Mesendoderm (in vitro differentiated cells): ENCODE data around the gene TBCCD1.
"Not testable (repeated sequence)": the region's sequence is repeated elsewhere in the genome, so short reads cannot be mapped to it uniquely, and the experiment has no call there.

Experiments used
- DNase-seq: peaks from one replicate; pipeline ENCODE4 v3.0.0; 2013
- H2AK5ac ChIP-seq: 2 replicates; pipeline ENCODE4 v1.6.1; 2013; ENCODE audit warnings: low read length, inconsistent platforms
- H2BK120ac ChIP-seq: 2 replicates; pipeline ENCODE4 v1.6.1; 2013; ENCODE audit warnings: low read depth, mild to moderate bottlenecking, low read length, moderate library complexity, mixed read lengths
- H2BK15ac ChIP-seq: replicated peaks from 2 replicates; pipeline ENCODE4 v1.6.1; 2013; ENCODE audit warnings: low read depth, mild to moderate bottlenecking, moderate library complexity
- H2BK5ac ChIP-seq: 2 replicates; pipeline ENCODE4 v1.6.1; 2013; ENCODE audit warnings: low read length, inconsistent platforms
- H3K18ac ChIP-seq: 2 replicates; pipeline ENCODE4 v1.6.1; 2013; ENCODE audit warnings: mild to moderate bottlenecking, low read length, mixed read lengths
- H3K23ac ChIP-seq: one replicate; pipeline ENCODE4 v1.6.1; 2013; ENCODE audit warnings: low read length
- H3K27ac ChIP-seq: 2 replicates; pipeline ENCODE4 v1.5.1; 2013; ENCODE audit warnings: low read depth, mild to moderate bottlenecking, inconsistent platforms, low read length, moderate library complexity
- H3K27me3 ChIP-seq: 2 replicates; pipeline ENCODE4 v1.6.1; 2013; ENCODE audit warnings: low read length, control low read depth, mild to moderate bottlenecking, inconsistent platforms; ENCODE audit not compliant: insufficient read depth, poor library complexity
- H3K36me3 ChIP-seq: 2 replicates; pipeline ENCODE4 v1.6.1; 2013; ENCODE audit warnings: low read length, inconsistent platforms; ENCODE audit not compliant: control insufficient read depth, insufficient read depth
- H3K4ac ChIP-seq: one replicate; pipeline ENCODE4 v1.6.1; 2013; ENCODE audit warnings: low read depth, mild to moderate bottlenecking, low read length, moderate library complexity
- H3K4me1 ChIP-seq: 2 replicates; pipeline ENCODE4 v1.6.1; 2013; ENCODE audit warnings: low read depth, low read length, inconsistent platforms; ENCODE audit not compliant: control insufficient read depth
- H3K4me2 ChIP-seq: 2 replicates; pipeline ENCODE4 v1.6.1; 2013; ENCODE audit warnings: low read length
- H3K4me3 ChIP-seq: 2 replicates; pipeline ENCODE4 v1.5.1; 2013; ENCODE audit warnings: mild to moderate bottlenecking, low read length
- H3K56ac ChIP-seq: one replicate; pipeline ENCODE4 v1.6.1; 2013; ENCODE audit warnings: low read length
- H3K79me1 ChIP-seq: 2 replicates; pipeline ENCODE4 v1.6.1; 2013; ENCODE audit warnings: low read length, inconsistent platforms
- H3K79me2 ChIP-seq: 2 replicates; pipeline ENCODE4 v1.6.1; 2013; ENCODE audit warnings: mild to moderate bottlenecking, low read length; ENCODE audit not compliant: control insufficient read depth, insufficient read depth
- H3K9ac ChIP-seq: 2 replicates; pipeline ENCODE4 v1.6.1; 2013; ENCODE audit warnings: low read length, inconsistent platforms
- H4K5ac ChIP-seq: one replicate; pipeline ENCODE4 v1.6.1; 2013; ENCODE audit warnings: low read length
- H4K8ac ChIP-seq: one replicate; pipeline ENCODE4 v1.6.1; 2013; ENCODE audit warnings: low read depth, mild to moderate bottlenecking, control low read depth, low read length, moderate library complexity
- whole genome bisulfite sequencing: extraction: QIAGEN DNeasy Blood & Tissue Kit; methylation state at CpG from one replicate; pipeline ENCODE4 v1.1.7; 2013; ENCODE audit warnings: low lambda C conversion rate, missing lambda C conversion rate; ENCODE audit not compliant: insufficient coverage; ENCODE audit errors: extremely low coverage; 5-methylcytosine and 5-hydroxymethylcytosine counted together

Gene TBCCD1

GRCh38 chr3:186506857-186507256, 60.3 kb downstream of the TBCCD1 start:
- H3K23ac ChIP-seq: no peak overlapping the region
- H2BK120ac ChIP-seq: no peak overlapping the region
- no peak for DNase-seq
- H3K79me1 ChIP-seq: no peaks in the 10 kb centered on the region
- no peak overlapping the region for H4K5ac ChIP-seq
- H3K79me2 ChIP-seq: no peaks in the 10 kb centered on the region
- no peak overlapping the region for H3K4me3 ChIP-seq
- H3K36me3 ChIP-seq: no peaks in the 10 kb centered on the region
- no peak overlapping the region for H4K8ac ChIP-seq
- no peak overlapping the region for H3K56ac ChIP-seq
- H3K4me2 ChIP-seq: no peak overlapping the region
- no peak overlapping the region for H2BK5ac ChIP-seq
- no peak overlapping the region for H3K27ac ChIP-seq
- no peak overlapping the region for H3K9ac ChIP-seq
- no peak overlapping the region for H2BK15ac ChIP-seq
- no peak overlapping the region for H2AK5ac ChIP-seq
- peaks cover 3% of the 10 kb centered on the region for H3K4me1 ChIP-seq
- no peaks in the 10 kb centered on the region for H3K27me3 ChIP-seq
- H3K18ac ChIP-seq: no peak overlapping the region
- no peak overlapping the region for H3K4ac ChIP-seq
- WGBS: no CpG with 5 or more reads among the region's 2 CpGs

DNA sequence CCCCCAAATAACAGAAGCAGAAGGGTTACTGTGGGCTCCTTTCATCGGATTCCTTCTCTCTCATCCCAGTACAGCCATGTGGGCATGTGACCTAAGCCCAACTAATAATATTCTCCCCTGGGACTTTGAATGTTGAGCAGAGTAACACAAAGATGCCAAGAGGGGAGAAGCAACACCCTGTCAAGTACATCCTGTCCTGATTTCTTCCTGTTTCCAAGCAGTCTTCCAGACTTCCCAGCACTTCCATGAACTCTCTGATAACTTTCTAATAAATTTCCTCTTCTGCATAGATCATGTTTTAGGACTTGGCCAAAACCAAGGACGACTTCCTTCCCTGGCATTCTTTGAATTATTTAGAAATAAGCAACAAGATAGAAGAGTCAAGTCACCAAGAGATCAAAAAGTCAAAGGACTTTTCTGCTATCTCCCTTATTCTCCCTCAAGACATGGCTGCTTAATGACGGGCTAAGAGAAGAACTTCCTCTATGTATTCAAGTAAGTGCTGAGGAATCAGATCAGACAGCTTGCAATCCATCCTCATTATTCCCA, 60.9 kb downstream of the TBCCD1 start:
- Histone ChIP-seq H3K23ac (no peak overlapping the region), H3K4me1 (peaks cover 3% of the 10 kb centered on the region), H4K8ac (no peak overlapping the region), H3K18ac (no peak overlapping the region), H3K79me2 (no peaks in the 10 kb centered on the region), H3K9ac (no peak overlapping the region), H3K36me3 (no peaks in the 10 kb centered on the region), H2AK5ac (no peak overlapping the region), H4K5ac (no peak overlapping the region), H2BK15ac (no peak overlapping the region), H2BK5ac (no peak overlapping the region), H3K27me3 (no peaks in the 10 kb centered on the region), H3K4me3 (no peak overlapping the region), H3K56ac (no peak overlapping the region), H2BK120ac (no peak overlapping the region), H3K4ac (no peak overlapping the region), H3K27ac (no peak overlapping the region), H3K4me2 (no peak overlapping the region), H3K79me1 (no peaks in the 10 kb centered on the region)
- no CpG with 5 or more reads among the region's 3 CpGs for WGBS
- no peak for DNase-seq

GRCh38 chr3:186502966-186503712, 64.0 kb downstream of the TBCCD1 start:
- no peak overlapping the region for H3K9ac ChIP-seq
- no peak overlapping the region for H2BK15ac ChIP-seq
- H3K79me2 ChIP-seq: no peaks in the 10 kb centered on the region
- H3K79me1 ChIP-seq: no peaks in the 10 kb centered on the region
- H3K4me1 ChIP-seq: peaks cover 3% of the 10 kb centered on the region
- H4K8ac ChIP-seq: no peak overlapping the region
- no peak overlapping the region for H2BK120ac ChIP-seq
- no peaks in the 10 kb centered on the region for H3K36me3 ChIP-seq
- WGBS: no CpG with 5 or more reads among the region's 6 CpGs
- DNase-seq: no peak
- no peak overlapping the region for H3K4ac ChIP-seq
- no peaks in the 10 kb centered on the region for H3K27me3 ChIP-seq
- H2AK5ac ChIP-seq: no peak overlapping the region
- no peak overlapping the region for H3K18ac ChIP-seq
- H4K5ac ChIP-seq: no peak overlapping the region
- H3K56ac ChIP-seq: peak overlapping the region; percentile 31
- no peak overlapping the region for H3K4me3 ChIP-seq
- no peak overlapping the region for H3K27ac ChIP-seq
- H3K4me2 ChIP-seq: no peak overlapping the region
- H3K23ac ChIP-seq: no peak overlapping the region
- no peak overlapping the region for H2BK5ac ChIP-seq

DNA sequence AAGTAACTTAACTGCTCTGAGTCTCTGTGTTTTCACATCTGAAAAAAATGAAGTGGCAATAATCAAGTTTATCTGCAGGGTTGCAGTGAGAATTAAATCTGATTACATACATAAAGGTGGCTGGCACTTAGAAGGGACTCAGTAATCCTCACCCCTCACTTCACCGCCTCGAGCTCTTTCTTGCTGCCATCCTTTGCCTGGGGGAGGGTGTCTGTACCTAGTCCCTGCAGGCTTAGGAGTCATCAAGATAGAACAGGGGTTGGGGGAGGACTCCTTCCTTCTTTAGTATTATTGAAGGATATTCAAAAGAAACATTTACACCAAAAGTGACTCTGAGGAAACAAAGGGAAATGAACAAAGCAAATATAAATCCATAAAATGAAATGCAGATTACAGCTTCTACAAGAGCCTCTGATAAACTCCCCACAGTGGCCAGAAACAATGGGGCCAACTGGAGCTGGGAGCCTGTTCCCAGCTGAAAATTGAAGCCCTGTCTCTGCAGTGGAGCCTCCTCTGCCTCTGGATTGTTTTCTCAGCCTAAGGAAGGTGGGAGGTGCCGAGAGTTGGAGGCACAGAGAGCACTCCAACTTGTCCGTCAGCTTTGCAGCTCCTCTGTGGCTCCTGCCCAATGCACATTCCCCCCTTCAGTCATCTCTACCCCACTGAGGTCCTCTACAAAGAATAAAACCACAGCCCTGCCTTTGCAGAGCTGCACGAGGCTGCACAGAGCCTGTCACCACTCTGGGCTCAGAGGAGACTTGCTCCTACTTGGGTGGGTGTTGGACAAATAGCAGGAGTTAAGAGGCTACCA, 64.8 kb downstream of the TBCCD1 start:
- H3K4me2 ChIP-seq: no peak overlapping the region
- H3K9ac ChIP-seq: no peak overlapping the region
- no peaks in the 10 kb centered on the region for H3K27me3 ChIP-seq
- H3K4ac ChIP-seq: no peak overlapping the region
- H3K36me3 ChIP-seq: no peaks in the 10 kb centered on the region
- no peak overlapping the region for H2BK15ac ChIP-seq
- H3K56ac ChIP-seq: peak overlapping the region; percentile 31
- DNase-seq: no peak
- no peaks in the 10 kb centered on the region for H3K79me2 ChIP-seq
- H3K23ac ChIP-seq: no peak overlapping the region
- H2BK120ac ChIP-seq: no peak overlapping the region
- H3K18ac ChIP-seq: no peak overlapping the region
- no peak overlapping the region for H2BK5ac ChIP-seq
- H3K27ac ChIP-seq: no peak overlapping the region
- H3K79me1 ChIP-seq: no peaks in the 10 kb centered on the region
- no peak overlapping the region for H3K4me3 ChIP-seq
- H2AK5ac ChIP-seq: no peak overlapping the region
- peaks cover 3% of the 10 kb centered on the region for H3K4me1 ChIP-seq
- H4K8ac ChIP-seq: no peak overlapping the region
- no CpG with 5 or more reads among the region's 5 CpGs for WGBS
- no peak overlapping the region for H4K5ac ChIP-seq

DNA sequence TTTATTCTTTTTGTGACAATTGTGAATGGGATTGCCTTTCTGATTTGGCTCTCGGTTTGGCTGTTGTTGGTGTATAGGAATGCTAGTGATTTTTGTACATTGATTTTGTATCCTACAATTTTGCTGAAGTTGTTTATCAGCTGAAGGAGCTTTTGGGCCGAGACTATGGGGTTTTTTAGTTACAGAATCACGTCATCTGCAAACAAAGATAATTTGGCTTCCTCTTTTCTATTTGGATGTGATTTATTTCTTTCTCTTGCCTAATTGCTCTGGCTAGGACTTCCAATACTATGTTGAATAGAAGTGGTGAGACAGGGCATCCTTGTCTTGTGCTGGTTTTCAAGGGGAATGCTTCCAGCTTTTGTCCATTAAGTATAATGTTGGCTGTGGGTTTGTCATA, 67.2 kb downstream of the TBCCD1 start:
- H4K5ac ChIP-seq, H3K18ac ChIP-seq, H3K27me3 ChIP-seq, H3K36me3 ChIP-seq, H3K27ac ChIP-seq, H3K79me1 ChIP-seq, H3K4me3 ChIP-seq, H3K79me2 ChIP-seq, H3K23ac ChIP-seq, H3K4ac ChIP-seq, H2AK5ac ChIP-seq, H3K4me1 ChIP-seq, H2BK15ac ChIP-seq, H3K56ac ChIP-seq, H3K9ac ChIP-seq, H4K8ac ChIP-seq, H2BK5ac ChIP-seq, H3K4me2 ChIP-seq, DNase-seq, H2BK120ac ChIP-seq: not testable (repeated sequence)
- no CpG with 5 or more reads among the region's 3 CpGs for WGBS
